SK-N-SH (cell line): ENCODE data around the gene ARL11. TPM values are rescaled to one million over a fixed set of nuclear protein-coding genes. Genes with fewer than 3 reads are reported as not detected.

ENCODE experiments used
- CTCF ChIA-PET: fragments of 300-600, 350-600 bp; formaldehyde crosslinking; extraction: SDS; loops from one replicate; lab custom pipeline; 2021; lab: Yijun Ruan, JAX
- POLR2A ChIA-PET: fragments of 350-600 bp; sonication (Branson Sonifier 250); formaldehyde crosslinking; extraction: SDS; loops from one replicate; lab custom pipeline; 2020; ENCODE audit warnings: antibody characterized with exemption, inconsistent platforms; lab: Yijun Ruan, JAX
- DNase-seq: peaks from one replicate; pipeline ENCODE4 v3.0.0; 2012
- H2AFZ ChIP-seq: fragments of 200-600 bp; sonication (generic); 2 replicates; pipeline ENCODE4 v1.8.1; 2016; ENCODE audit warnings: antibody characterized with exemption, mild to moderate bottlenecking, low read depth
- H3F3A ChIP-seq: fragments of 200-600 bp; sonication (generic); replicated peaks from 2 replicates; pipeline ENCODE3; 2016; ENCODE audit warnings: antibody characterized with exemption, mild to moderate bottlenecking; ENCODE audit not compliant: insufficient read depth
- H3K27ac ChIP-seq, 2 experiments: fragments of 200-500 bp in 1 of 2; fragments of 200-600 bp in 1 of 2; sonication (Bioruptor generic) in 1 of 2; sonication (generic), shearing (Covaris generic) in 1 of 2; 2 replicates each; pipeline versions ENCODE4 v1.5.1 to v1.6.1; 2014 to 2016; ENCODE audit warnings: low read depth in 2 of 2, inconsistent platforms in 1 of 2, low read length in 1 of 2, mild to moderate bottlenecking in 1 of 2, mixed read lengths in 1 of 2
- H3K27me3 ChIP-seq: fragments of 200-600 bp; sonication (generic), shearing (Covaris generic); 2 replicates; pipeline ENCODE4 v1.6.1; 2016; ENCODE audit warnings: mixed run types; ENCODE audit not compliant: insufficient read depth
- H3K36me3 ChIP-seq, 2 experiments: fragments of 200-500 bp in 1 of 2; fragments of 200-600 bp in 1 of 2; sonication (Bioruptor generic) in 1 of 2; sonication (generic) in 1 of 2; replicated peaks in 1 of 2; 2 replicates each; pipeline versions ENCODE3 to v1.5.1; 2014 to 2016; ENCODE audit warnings: low read length in 1 of 2, mild to moderate bottlenecking in 1 of 2; ENCODE audit not compliant: insufficient read depth in 2 of 2, control insufficient read depth in 1 of 2
- H3K4me1 ChIP-seq, 2 experiments: fragments of 200-500 bp in 1 of 2; fragments of 200-600 bp in 1 of 2; sonication (Bioruptor generic) in 1 of 2; sonication (generic), shearing (Covaris generic) in 1 of 2; 2 replicates each; pipeline versions ENCODE4 v1.5.1 to v1.6.1; 2014 to 2016; ENCODE audit warnings: low read depth in 1 of 2, low read length in 1 of 2, mixed run types in 1 of 2; ENCODE audit not compliant: insufficient read depth in 2 of 2, control insufficient read depth in 1 of 2
- H3K4me2 ChIP-seq: fragments of 200-600 bp; sonication (generic), shearing (Covaris generic); 2 replicates; pipeline ENCODE4 v1.6.1; 2017; ENCODE audit warnings: mixed run types
- H3K4me3 ChIP-seq, 2 experiments: fragments of 200-500 bp in 1 of 2; fragments of 200-600 bp in 1 of 2; sonication (Bioruptor generic) in 1 of 2; sonication (generic), shearing (Covaris generic) in 1 of 2; 2 replicates each; pipeline versions ENCODE4 v1.5.1 to v1.8.1; 2014 to 2016; ENCODE audit warnings: low read depth in 2 of 2, inconsistent platforms in 1 of 2, low read length in 1 of 2, mild to moderate bottlenecking in 1 of 2, mixed read lengths in 1 of 2, moderate library complexity in 1 of 2
- H3K79me2 ChIP-seq: fragments of 200-600 bp; sonication (generic); 2 replicates; pipeline ENCODE4 v1.8.1; 2017; ENCODE audit warnings: mild to moderate bottlenecking; ENCODE audit not compliant: insufficient read depth
- H3K9ac ChIP-seq: fragments of 200-600 bp; sonication (generic); 2 replicates; pipeline ENCODE4 v1.6.1; 2017; ENCODE audit warnings: mixed run types
- H3K9me2 ChIP-seq: fragments of 200-600 bp; sonication (generic); 2 replicates; pipeline ENCODE4 v1.6.1; 2017; ENCODE audit warnings: mixed run types
- H3K9me3 ChIP-seq: fragments of 200-600 bp; sonication (generic); 2 replicates; pipeline ENCODE4 v1.6.1; 2017; ENCODE audit warnings: mixed run types, mild to moderate bottlenecking, moderate library complexity
- H4K20me1 ChIP-seq: fragments of 200-600 bp; sonication (generic); 2 replicates; pipeline ENCODE4 v1.6.1; 2017; ENCODE audit warnings: mild to moderate bottlenecking, mixed run types; ENCODE audit not compliant: insufficient read depth
- CHD2 ChIP-seq: fragments of 150-350 bp; IDR thresholded peaks from 2 replicates; pipeline ENCODE4 v1.6.1; 2018; ENCODE audit warnings: low read length; ENCODE audit not compliant: partially characterized antibody
- ELF1 ChIP-seq: IDR thresholded peaks from 2 replicates; pipeline ENCODE4 v1.4.0; 2012
- EP300 ChIP-seq, 2 experiments: IDR thresholded peaks; 2 replicates each; pipeline versions ENCODE4 v1.4.0 to v1.6.1; 2012; ENCODE audit warnings: borderline replicate concordance in 1 of 2, low read depth in 1 of 2, low read length in 1 of 2
- EZH2phosphoT487 ChIP-seq: fragments of 200-600 bp; sonication (generic); IDR thresholded peaks from 2 replicates; pipeline ENCODE4 v1.6.1; 2017; ENCODE audit warnings: low read depth, mixed run types, mild to moderate bottlenecking, antibody characterized with exemption, moderate library complexity, borderline replicate concordance
- GABPA ChIP-seq: IDR thresholded peaks from 2 replicates; pipeline ENCODE4 v1.4.0; 2012; ENCODE audit warnings: low read depth, mild to moderate bottlenecking
- MAX ChIP-seq: IDR thresholded peaks from 2 replicates; pipeline ENCODE4 v1.4.0; 2012; ENCODE audit warnings: low read depth
- POLR2AphosphoS5 ChIP-seq: IDR thresholded peaks from 2 replicates; pipeline ENCODE4 v1.6.1; 2012; ENCODE audit warnings: low read depth, low read length
- RCOR1 ChIP-seq: fragments of 150-350 bp; IDR thresholded peaks from 2 replicates; pipeline ENCODE4 v1.6.1; 2017; ENCODE audit warnings: antibody characterized with exemption, low read length
- RFX5 ChIP-seq: IDR thresholded peaks from 2 replicates; pipeline ENCODE4 v1.6.1; 2012; ENCODE audit warnings: mild to moderate bottlenecking, improper control_type of control experiment, low read length
- RXRA ChIP-seq: IDR thresholded peaks from 2 replicates; pipeline ENCODE4 v1.4.0; 2012; ENCODE audit warnings: low read depth, mild to moderate bottlenecking, borderline replicate concordance
- SIN3A ChIP-seq: IDR thresholded peaks from 2 replicates; pipeline ENCODE4 v1.6.1; 2012; ENCODE audit warnings: low read depth, mild to moderate bottlenecking, low read length, moderate library complexity, borderline replicate concordance
- SMC3 ChIP-seq: IDR thresholded peaks from 2 replicates; pipeline ENCODE4 v1.6.1; 2012; ENCODE audit warnings: low read depth, low read length, improper control_type of control experiment
- TCF12 ChIP-seq: IDR thresholded peaks from 2 replicates; pipeline ENCODE4 v1.4.0; 2012
- YY1 ChIP-seq: IDR thresholded peaks from 2 replicates; pipeline ENCODE4 v1.4.0; 2012; ENCODE audit warnings: low read depth, mild to moderate bottlenecking
- WGBS: methylation state at CpG from one replicate; pipeline ENCODE4 v1.1.6; 2017; ENCODE audit warnings: low lambda C conversion rate; 5-methylcytosine and 5-hydroxymethylcytosine counted together
- polyA plus RNA-seq, 3 experiments: library from polyadenylated mRNA; depleted of rRNA; stranded (reverse); fragments of >200 nt; gene quantifications; 2 replicates each; pipeline ENCODE4 v1.2.3, GENCODE V29; 2012

Gene ARL11
- polyA plus RNA-seq, 1 of the 3 experiments (the other 2 are of a cell fraction) = not detected

GRCh38 chr13:49679246-49679645 lies 50.9 kb downstream of the ARL11 start:
- H2AFZ ChIP-seq = no peak overlapping the region
- no peaks in the 10 kb centered on the region for H3K9me3 ChIP-seq
- no peak overlapping the region for H3K27ac ChIP-seq
- CTCF ChIA-PET = interaction anchor here (0.6 to 1.1 kb wide), 2 partner anchors 9 to 169 kb away, joined by 3 to 4 read pairs; no protein-coding TSS in a partner anchor
- H3K36me3 ChIP-seq = peaks cover 3 to 5% of the 10 kb centered on the region in 2 experiments
- no peak overlapping the region for H3K9ac ChIP-seq
- no peaks in the 10 kb centered on the region for H3K4me1 ChIP-seq
- H3K4me3 ChIP-seq = no peak overlapping the region
- no peak for DNase-seq
- H4K20me1 ChIP-seq = no peaks in the 10 kb centered on the region
- H3F3A ChIP-seq = peaks cover 3% of the 10 kb centered on the region
- no peak for TF ChIP-seq RCOR1
- TF ChIP-seq EP300 (IDR thresholded peaks at IDR 0.05; ENCODE audit: borderline replicate concordance in 1 of 2, low read depth in 1 of 2, low read length in 1 of 2) = no peak
- no peak for TF ChIP-seq GABPA
- no peak for TF ChIP-seq TCF12
- TF ChIP-seq MAX = no peak
- no peak for TF ChIP-seq SMC3
- no peak for TF ChIP-seq POLR2AphosphoS5
- TF ChIP-seq SIN3A = no peak
- TF ChIP-seq RXRA = no peak
- no peak for TF ChIP-seq CHD2
- TF ChIP-seq RFX5 = no peak
- no peaks in the 10 kb centered on the region for H3K9me2 ChIP-seq
- 95% methylated on average over 3 of the region's 3 CpGs for WGBS
- H3K79me2 ChIP-seq = peaks cover 72% of the 10 kb centered on the region
- no peaks in the 10 kb centered on the region for H3K27me3 ChIP-seq
- POLR2A ChIA-PET = no interaction called here
- H3K4me2 ChIP-seq = no peak overlapping the region

GRCh38 chr13:49681842-49682435 lies 53.6 kb downstream of the ARL11 start:
- no peak overlapping the region for H2AFZ ChIP-seq
- no peaks in the 10 kb centered on the region for H3K9me3 ChIP-seq
- TF ChIP-seq RXRA = no peak
- TF ChIP-seq ELF1 = no peak
- TF ChIP-seq TCF12 = no peak
- no peak for TF ChIP-seq CHD2
- TF ChIP-seq MAX = no peak
- no peak for TF ChIP-seq POLR2AphosphoS5
- TF ChIP-seq SIN3A = no peak
- TF ChIP-seq EZH2phosphoT487 = no peak
- no peak for TF ChIP-seq SMC3
- TF ChIP-seq YY1 = no peak
- no peak for TF ChIP-seq RCOR1
- peaks cover 3% of the 10 kb centered on the region for H3F3A ChIP-seq
- H3K4me1 ChIP-seq = no peaks in the 10 kb centered on the region
- ChIA-PET CTCF (no interaction called here), POLR2A (interaction anchor here (0.6 to 1.8 kb wide), 2 partner anchors 9 to 239 kb away, joined by 3 to 7 read pairs; partner anchors contain the start of gene EBPL)
- no peak overlapping the region for H3K9ac ChIP-seq
- no peak for DNase-seq
- H3K9me2 ChIP-seq = no peaks in the 10 kb centered on the region
- no peaks in the 10 kb centered on the region for H4K20me1 ChIP-seq
- H3K27ac ChIP-seq = no peak overlapping the region
- no peaks in the 10 kb centered on the region for H3K27me3 ChIP-seq
- H3K4me2 ChIP-seq = no peak overlapping the region
- 88% methylated on average over 3 of the region's 4 CpGs for WGBS
- peaks cover 0 to 10% of the 10 kb centered on the region in 2 experiments for H3K36me3 ChIP-seq
- peaks cover 78% of the 10 kb centered on the region; the same call in 1 of the 2 replicates for H3K79me2 ChIP-seq
- no peak overlapping the region for H3K4me3 ChIP-seq

Other genes starting within 250 kb of the ARL11 start
- 2.6 and 3.3 TPM in 2 replicates for gene CAB39L, start 184.4 kb upstream of the ARL11 start, polyA plus RNA-seq (2012; rRNA removed)
- gene SETDB2, start 184.2 kb upstream of the ARL11 start, polyA plus RNA-seq (2012; rRNA removed) = 1.9 and 2.4 TPM in 2 replicates
- gene PHF11, start 132.6 kb upstream of the ARL11 start, polyA plus RNA-seq (2012; rRNA removed) = 3.0 and 3.4 TPM in 2 replicates
- 13.2 and 13.8 TPM in 2 replicates for gene RCBTB1, start 42.9 kb upstream of the ARL11 start, polyA plus RNA-seq (2012; rRNA removed)
- 113 and 114 TPM in 2 replicates for gene EBPL, start 63.0 kb downstream of the ARL11 start, polyA plus RNA-seq (2012; rRNA removed)
- gene KPNA3, start 164.2 kb downstream of the ARL11 start, polyA plus RNA-seq (2012; rRNA removed) = 11.3 and 13.1 TPM in 2 replicates